Measurements from ENCODE around the gene AMBN. TPM values are rescaled to one million over a fixed set of nuclear protein-coding genes. Genes with fewer than 3 reads are reported as not detected.

Gene AMBN, protein sequence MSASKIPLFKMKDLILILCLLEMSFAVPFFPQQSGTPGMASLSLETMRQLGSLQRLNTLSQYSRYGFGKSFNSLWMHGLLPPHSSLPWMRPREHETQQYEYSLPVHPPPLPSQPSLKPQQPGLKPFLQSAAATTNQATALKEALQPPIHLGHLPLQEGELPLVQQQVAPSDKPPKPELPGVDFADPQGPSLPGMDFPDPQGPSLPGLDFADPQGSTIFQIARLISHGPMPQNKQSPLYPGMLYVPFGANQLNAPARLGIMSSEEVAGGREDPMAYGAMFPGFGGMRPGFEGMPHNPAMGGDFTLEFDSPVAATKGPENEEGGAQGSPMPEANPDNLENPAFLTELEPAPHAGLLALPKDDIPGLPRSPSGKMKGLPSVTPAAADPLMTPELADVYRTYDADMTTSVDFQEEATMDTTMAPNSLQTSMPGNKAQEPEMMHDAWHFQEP
- not detected in 2 replicates for polyA plus RNA-seq (2012; rRNA removed)
- not detected in 2 replicates for polyA plus RNA-seq (2012; cell fraction: cytosol; rRNA removed)
- not detected in 2 replicates for polyA plus RNA-seq (2012; cell fraction: nucleus; rRNA removed)

GRCh38 chr4:70591955-70592582, at the start of gene AMBN:
TSS of gene AMBN (plus strand) at chr4:70592256. CDS start at chr4:70592359, 103 bp downstream.
- no peaks in the 10 kb centered on the region for H3K4me1 ChIP-seq (ENCODE audit: control insufficient read depth in 1 of 2, insufficient read depth in 2 of 2, low read depth in 1 of 2, low read length in 1 of 2)
- no peak within 1 kb of the TSS for H3K4me3 ChIP-seq (ENCODE audit: low read depth in 2 of 2, low read length in 1 of 2)
- no peaks in the 10 kb centered on the region for H3K36me3 ChIP-seq (replicated peaks in 1 of 2; ENCODE audit: control insufficient read depth in 1 of 2, insufficient read depth in 2 of 2, low read length in 1 of 2)
- no peak within 1 kb of the TSS for H3K4me2 ChIP-seq
- no peaks in the 10 kb centered on the region for H4K20me1 ChIP-seq (ENCODE audit: insufficient read depth)
- H3K9me2 ChIP-seq = no peaks in the 10 kb centered on the region
- no peak within 1 kb of the TSS for H3K27ac ChIP-seq (ENCODE audit: low read depth in 2 of 2, low read length in 1 of 2)
- ChIA-PET POLR2A (no interaction called here), CTCF (no interaction called here)
- peaks cover 8% of the 10 kb centered on the region for H3K27me3 ChIP-seq (ENCODE audit: insufficient read depth)
- no peaks in the 10 kb centered on the region for H3K9me3 ChIP-seq
- H3F3A ChIP-seq (replicated peaks; ENCODE audit: insufficient read depth) = no peaks in the 10 kb centered on the region
- 5% methylated on average over 5 of the region's 5 CpGs for WGBS (ENCODE audit: low lambda C conversion rate)
- DNase-seq = no peak
- no peak for TF ChIP-seq MXI1 (IDR thresholded peaks at IDR 0.05; ENCODE audit: low read depth, low read length)
- TF ChIP-seq, protein P1, sequence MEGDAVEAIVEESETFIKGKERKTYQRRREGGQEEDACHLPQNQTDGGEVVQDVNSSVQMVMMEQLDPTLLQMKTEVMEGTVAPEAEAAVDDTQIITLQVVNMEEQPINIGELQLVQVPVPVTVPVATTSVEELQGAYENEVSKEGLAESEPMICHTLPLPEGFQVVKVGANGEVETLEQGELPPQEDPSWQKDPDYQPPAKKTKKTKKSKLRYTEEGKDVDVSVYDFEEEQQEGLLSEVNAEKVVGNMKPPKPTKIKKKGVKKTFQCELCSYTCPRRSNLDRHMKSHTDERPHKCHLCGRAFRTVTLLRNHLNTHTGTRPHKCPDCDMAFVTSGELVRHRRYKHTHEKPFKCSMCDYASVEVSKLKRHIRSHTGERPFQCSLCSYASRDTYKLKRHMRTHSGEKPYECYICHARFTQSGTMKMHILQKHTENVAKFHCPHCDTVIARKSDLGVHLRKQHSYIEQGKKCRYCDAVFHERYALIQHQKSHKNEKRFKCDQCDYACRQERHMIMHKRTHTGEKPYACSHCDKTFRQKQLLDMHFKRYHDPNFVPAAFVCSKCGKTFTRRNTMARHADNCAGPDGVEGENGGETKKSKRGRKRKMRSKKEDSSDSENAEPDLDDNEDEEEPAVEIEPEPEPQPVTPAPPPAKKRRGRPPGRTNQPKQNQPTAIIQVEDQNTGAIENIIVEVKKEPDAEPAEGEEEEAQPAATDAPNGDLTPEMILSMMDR (IDR thresholded peaks at IDR 0.05) = no peak
- no peak for TF ChIP-seq EZH2phosphoT487 (IDR thresholded peaks at IDR 0.05; ENCODE audit: borderline replicate concordance, low read depth)
- TF ChIP-seq, protein P2, sequence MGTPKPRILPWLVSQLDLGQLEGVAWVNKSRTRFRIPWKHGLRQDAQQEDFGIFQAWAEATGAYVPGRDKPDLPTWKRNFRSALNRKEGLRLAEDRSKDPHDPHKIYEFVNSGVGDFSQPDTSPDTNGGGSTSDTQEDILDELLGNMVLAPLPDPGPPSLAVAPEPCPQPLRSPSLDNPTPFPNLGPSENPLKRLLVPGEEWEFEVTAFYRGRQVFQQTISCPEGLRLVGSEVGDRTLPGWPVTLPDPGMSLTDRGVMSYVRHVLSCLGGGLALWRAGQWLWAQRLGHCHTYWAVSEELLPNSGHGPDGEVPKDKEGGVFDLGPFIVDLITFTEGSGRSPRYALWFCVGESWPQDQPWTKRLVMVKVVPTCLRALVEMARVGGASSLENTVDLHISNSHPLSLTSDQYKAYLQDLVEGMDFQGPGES (IDR thresholded peaks at IDR 0.05; ENCODE audit: low read depth, low read length) = no peak
- no peak for TF ChIP-seq NFIC (IDR thresholded peaks at IDR 0.05; ENCODE audit: borderline replicate concordance)
- no peak for TF ChIP-seq SMC3 (IDR thresholded peaks at IDR 0.05; ENCODE audit: low read depth, low read length)
- no peak for TF ChIP-seq RCOR1 (IDR thresholded peaks at IDR 0.05; ENCODE audit: low read length)
- TF ChIP-seq FOXJ3 (CRISPR knock-in tag; IDR thresholded peaks at IDR 0.05) = no peak
- TF ChIP-seq ELF1 (IDR thresholded peaks at IDR 0.05) = no peak
- TF ChIP-seq, protein P3, sequence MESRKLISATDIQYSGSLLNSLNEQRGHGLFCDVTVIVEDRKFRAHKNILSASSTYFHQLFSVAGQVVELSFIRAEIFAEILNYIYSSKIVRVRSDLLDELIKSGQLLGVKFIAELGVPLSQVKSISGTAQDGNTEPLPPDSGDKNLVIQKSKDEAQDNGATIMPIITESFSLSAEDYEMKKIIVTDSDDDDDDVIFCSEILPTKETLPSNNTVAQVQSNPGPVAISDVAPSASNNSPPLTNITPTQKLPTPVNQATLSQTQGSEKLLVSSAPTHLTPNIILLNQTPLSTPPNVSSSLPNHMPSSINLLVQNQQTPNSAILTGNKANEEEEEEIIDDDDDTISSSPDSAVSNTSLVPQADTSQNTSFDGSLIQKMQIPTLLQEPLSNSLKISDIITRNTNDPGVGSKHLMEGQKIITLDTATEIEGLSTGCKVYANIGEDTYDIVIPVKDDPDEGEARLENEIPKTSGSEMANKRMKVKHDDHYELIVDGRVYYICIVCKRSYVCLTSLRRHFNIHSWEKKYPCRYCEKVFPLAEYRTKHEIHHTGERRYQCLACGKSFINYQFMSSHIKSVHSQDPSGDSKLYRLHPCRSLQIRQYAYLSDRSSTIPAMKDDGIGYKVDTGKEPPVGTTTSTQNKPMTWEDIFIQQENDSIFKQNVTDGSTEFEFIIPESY (IDR thresholded peaks at IDR 0.05; ENCODE audit: borderline replicate concordance, low read depth) = no peak
- TF ChIP-seq JUND (IDR thresholded peaks at IDR 0.05) = no peak
- TF ChIP-seq POLR2AphosphoS5 (IDR thresholded peaks at IDR 0.05; ENCODE audit: low read depth, low read length) = no peak
- no peak for TF ChIP-seq FOSL2 (IDR thresholded peaks at IDR 0.05; ENCODE audit: borderline replicate concordance, low read depth)
- TF ChIP-seq EP300 (IDR thresholded peaks at IDR 0.05; ENCODE audit: borderline replicate concordance in 1 of 2, low read depth in 1 of 2, low read length in 1 of 2) = no peak
- no peak for TF ChIP-seq RAD21 (IDR thresholded peaks at IDR 0.05; ENCODE audit: low read length)
- H2AFZ ChIP-seq (ENCODE audit: low read depth) = no peak within 1 kb of the TSS
- no peaks in the 10 kb centered on the region for H3K79me2 ChIP-seq (ENCODE audit: insufficient read depth)
- no peak within 1 kb of the TSS for H3K9ac ChIP-seq

Data from SK-N-SH (cell line).